KG1 (cell line): ENCODE data around the gene ZGLP1.

Experiments
- DNase-seq: peaks from one replicate; lab custom pipeline; 2025; lab: John Stamatoyannopoulos, UW

Gene ZGLP1

DNA sequence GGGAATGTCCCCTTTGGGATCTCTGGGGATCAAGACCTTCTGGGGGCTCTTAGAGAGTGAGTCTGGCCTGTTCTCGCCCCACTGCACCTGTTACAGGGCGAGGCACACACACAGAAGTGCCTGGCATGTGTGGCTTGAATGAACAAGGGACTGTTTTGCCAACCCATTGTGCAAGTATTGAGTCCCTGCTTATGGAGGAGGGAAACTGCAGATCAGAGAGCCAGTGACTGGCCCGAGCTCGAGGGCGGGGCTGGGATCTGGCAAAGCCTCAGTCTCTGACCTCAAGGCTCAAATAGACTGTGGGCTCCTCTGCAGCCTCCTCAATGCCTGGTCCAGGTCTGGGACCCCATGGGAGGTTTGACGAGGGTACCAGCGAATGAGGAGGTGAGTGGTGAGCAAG is 18.2 kb upstream of the ZGLP1 start:
- no peak for DNase-seq

- no peak for DNase-seq
Observed at GRCh38 chr19:10325732-10326131, 16.1 kb upstream of the ZGLP1 start.

GRCh38 chr19:10321874-10322835 is 12.5 kb upstream of the ZGLP1 start:
- no peak for DNase-seq

DNA sequence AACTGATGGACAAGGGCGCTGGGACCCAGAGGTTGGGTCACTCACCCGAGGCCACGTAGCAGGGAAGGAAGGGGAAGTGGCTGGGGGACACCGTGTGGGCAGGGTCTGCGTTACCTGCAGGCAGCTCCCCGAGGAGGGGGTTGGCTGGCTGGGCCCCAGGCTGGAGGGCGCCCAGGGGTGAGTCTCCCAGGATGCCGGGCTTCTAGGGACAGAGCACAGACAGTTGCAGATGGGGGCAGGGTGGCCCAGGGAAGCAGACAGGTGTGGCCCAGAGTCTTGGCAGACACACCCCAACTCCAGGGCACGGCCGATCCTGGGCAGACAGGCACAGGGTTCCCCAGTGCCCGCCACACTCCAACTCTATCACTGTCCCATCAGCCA is 11.8 kb upstream of the ZGLP1 start:
- DNase-seq, result no peak

DNA sequence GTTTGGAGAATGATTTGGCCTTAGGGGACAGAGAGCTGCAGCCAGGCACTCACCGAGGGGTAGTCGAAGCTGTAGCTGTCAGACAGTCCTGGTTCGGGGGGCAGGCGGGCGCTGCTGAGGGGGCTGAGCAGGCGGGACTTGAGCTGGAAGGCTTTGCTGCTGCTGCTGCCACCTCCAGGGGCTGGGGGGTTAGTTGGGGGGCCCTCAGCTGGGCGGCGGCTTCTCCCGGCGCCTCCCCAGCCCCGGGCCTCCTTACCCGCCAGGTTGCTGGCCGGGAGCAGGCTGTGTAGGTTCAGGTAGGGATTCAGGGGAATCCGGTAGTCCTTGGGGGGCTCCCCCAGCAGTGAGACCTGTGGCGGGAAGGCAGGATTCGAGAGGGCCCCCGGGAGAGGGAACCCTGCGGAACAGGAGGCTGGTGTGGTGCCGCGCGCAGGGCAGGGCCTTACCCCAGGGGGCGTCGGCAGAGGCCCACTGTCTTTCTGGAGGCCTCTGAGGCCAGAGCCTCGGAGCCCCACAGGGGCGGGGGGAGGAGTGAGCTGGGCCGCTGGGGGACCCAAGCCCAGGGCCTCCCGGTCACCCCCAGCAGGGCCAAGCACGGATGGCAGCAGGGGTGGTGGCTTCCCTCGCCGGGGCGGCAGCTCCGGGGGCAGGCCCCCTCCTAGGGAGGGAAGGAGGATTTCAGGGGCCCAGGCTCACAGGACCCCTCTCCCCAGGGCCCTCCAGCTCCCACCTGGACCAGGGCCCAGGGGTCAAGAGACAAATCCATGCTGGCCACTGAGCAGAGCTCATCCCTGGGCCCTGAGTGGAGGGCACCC is 11.2 kb upstream of the ZGLP1 start:
- no peak for DNase-seq

DNA sequence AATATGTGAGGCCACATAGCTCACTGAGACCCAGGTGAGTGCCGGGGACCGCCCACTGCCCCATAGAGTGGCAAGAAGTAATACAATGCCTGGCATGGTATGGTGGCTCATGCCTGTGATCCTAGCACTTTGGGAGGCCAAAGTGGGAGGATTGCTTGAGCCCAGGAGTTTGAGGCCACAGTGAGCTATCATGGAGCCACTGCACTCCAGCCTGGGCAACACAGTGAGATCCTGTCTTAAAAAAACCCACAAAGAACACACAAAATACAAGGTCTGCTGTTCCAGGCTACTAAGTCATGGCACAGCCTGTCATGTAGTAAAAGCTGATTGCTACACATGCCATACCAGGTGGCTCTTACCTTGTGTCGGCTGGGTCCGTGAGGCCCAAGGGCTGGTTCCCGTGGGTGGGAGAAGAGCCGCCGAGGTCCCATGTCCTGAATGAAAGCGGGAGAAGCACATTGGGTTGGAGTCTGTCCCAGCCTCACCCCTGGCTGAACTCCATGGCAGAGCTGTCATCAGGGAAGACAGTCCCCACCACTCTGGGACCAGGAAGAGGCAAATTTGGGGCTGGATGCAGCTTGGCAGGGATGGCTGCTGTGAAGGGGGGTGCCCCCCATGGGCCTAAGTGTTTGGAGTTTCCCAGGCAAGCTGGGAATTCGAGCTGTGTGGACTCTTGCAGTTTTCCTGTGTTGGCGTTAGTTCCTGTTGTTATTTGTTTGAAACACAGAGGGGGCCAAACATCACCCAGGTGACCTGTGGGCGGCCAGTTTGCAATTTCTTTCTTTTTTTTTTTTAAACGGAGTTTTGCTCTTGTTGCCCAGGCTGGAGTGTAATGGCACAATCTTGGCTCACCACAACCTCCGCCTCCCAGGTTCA is 9.4 kb upstream of the ZGLP1 start:
- DNase-seq, result no peak

DNA sequence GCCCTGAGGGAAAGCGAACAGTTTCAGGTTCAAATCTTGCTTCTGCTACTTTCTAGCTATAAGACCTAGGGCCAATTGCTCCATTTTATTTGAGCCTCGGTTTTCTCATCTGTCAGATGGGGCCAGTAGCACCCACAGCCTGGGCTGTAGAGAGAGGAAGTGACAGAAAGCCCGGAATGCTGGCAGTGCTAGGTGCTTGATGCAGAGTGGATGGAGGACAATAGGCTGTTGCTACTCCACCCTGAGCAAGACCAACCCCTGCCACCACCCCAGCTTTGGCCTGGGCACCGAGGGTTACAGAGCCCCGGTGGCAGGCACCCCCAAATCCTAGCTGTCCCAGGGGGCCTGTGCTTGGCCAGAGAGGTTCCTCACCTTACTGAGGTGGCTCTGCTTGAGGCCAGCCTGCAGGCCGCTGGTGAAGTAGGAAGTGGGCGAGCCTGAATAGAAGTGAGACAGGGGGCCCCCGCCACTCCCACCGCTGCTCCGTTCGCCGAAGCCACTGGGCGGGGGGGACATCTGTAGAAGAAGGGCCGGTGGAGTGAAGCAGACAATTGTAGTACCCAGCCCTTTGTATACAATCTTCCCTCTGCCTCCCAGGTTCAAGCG is 8.3 kb upstream of the ZGLP1 start:
- DNase-seq, result no peak

DNA sequence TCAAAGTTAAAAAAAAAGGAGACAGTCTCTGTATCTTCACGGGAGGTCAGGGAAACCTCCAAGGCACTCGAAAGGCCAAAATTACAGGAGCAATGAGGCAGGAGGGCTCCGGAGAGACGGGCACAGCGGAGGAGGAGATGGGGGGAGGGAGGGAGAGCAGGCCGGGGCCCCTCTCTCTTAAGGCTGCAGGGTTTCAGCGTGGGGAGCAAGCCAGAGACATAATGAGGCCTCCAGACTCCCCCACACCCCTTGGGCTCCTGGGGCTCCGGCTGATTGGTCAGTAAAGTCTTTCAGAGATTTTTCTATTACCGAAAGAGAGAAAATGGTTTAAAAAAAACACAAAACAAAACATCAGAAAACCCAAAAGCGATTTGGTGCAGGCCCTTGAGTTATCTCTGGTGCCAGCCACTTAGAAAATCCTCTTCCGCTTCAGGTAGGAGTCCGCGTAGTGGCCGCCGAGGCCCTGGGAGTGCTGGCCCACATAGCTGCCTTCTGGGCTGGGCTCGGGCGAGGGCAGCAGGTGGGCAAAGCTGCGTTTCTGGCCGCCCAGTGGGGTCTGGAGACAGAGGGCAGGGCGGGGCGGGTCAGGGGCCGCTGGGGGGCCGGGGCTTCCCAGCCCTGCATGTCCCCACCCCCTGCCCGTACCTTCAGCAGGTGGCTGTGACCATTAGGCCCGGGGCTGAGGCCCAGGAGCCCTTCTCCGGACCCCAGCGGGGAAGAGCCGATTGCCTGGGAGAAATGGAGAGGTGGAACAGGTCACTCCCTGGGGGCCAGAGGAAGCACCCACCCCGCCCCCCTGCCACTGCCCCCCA is 7.6 kb upstream of the ZGLP1 start:
- DNase-seq, result no peak

DNA sequence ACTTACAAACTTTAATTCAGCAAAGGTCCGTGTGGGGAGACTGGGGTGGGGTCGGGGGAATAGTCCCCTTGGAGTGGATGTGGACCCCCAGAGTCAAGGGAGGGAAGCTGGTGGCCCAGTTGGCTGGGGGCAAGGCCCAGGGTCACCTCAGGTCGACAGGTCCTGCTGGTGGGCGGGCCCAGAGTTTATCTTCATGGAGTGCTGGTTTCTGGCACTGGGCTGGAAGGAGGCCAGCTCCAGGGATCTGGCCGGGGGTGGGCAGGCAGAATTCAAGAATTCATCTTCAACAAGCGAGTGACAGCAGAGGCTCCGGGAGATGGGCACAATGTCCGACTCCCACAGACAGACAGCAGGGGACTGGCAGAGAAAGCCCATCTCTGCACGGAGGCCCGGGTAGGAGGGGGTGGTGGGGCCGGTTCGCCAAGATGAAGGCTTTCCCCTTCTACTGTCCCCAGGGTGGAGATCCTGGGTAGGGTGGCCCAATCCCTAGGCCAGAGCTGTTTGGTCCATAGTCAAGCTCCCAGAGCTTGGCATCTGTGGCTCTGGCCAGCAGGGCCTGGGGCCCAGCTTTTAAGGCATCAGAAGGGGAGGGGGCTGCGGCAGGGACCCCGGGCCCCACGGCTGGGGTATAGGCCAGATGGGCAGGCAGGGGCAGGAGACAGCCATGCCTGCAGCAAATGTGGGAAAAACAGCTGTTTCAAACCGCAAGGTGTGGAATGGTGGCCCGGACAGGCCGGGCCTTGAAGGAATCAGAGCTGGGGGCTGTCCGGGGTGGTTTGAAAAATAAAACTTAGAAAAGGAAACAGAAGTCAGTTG is 6.8 kb upstream of the ZGLP1 start:
- DNase-seq, result no peak

- DNase-seq, result peak; percentile 58
Observed at GRCh38 chr19:10315335-10316214, 6.0 kb upstream of the ZGLP1 start, which contains the start of gene FDX2. FDX2 (minus strand) TSS chr19:10316015; CDS start chr19:10315996, 19 bp downstream.

GRCh38 chr19:10306327-10306726 is 3.3 kb downstream of the ZGLP1 start:
- DNase-seq, result no peak

DNA sequence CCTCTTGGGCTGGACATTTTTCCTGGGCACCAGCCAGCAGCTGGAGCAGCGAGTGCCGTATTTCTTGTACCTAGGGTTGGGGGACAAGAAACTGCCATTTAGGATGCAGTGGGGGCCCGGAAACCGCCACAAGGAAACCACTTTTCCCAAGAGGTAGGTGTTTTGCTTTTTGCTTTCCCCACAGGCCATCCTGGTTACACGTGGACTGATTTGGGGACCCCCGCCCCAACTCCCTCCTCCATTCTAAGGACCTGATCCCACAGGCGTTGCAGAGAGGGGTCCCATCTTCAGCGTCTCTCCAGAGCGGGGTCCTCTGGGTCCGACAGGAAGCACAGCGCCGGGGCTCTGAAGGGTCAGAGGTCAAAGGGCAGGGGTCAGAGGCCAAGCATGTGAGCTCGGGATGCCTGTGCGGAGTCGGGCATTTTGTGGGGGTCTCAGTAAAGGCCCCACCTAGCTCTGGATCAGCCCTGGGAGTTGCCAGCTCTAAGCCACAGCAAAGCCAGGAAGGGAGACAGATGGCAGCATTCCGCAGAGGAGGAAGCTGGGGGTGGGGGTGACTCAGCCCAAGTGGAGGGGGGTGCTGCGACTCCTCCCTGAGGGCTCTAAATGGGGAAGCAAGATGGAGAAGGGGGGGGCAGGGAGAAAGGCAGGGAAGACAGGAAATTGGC is 4.3 kb downstream of the ZGLP1 start:
- no peak for DNase-seq

GRCh38 chr19:10299545-10300458 is 9.8 kb downstream of the ZGLP1 start:
- DNase-seq, result no peak

- no peak for DNase-seq
Observed at GRCh38 chr19:10295847-10296591, 13.6 kb downstream of the ZGLP1 start.

DNA sequence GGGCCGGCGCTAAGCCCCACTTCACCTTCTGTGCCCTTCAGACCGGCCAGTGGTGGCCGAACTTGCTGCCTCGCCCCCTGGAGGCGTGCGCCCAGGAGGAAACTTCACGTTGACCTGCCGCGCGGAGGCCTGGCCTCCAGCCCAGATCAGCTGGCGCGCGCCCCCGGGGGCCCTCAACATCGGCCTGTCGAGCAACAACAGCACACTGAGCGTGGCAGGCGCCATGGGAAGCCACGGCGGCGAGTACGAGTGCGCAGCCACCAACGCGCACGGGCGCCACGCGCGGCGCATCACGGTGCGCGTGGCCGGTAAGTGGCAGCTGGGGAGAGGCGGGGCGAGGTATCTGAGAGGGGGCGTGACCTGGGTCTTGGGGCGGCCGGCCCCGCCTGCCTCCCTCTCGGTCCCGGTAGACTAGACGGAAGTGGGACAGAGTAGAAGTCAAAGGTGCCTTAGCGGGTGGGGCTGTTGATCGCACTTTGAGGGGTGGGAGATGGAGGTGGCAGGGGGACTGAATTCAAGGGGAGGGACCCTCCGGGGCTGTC is 14.2 kb downstream of the ZGLP1 start:
- DNase-seq, result no peak

GRCh38 chr19:10294368-10294697 is 15.3 kb downstream of the ZGLP1 start:
- DNase-seq, result no peak
